Femur (tissue), 1 donor: ENCODE data around the gene DAB2IP.
A peak's percentile ranks its signal among the peaks of the same experiment; 100 is the strongest.

Experiments used
- DNase-seq: peaks from one replicate; pipeline ENCODE4 v3.0.0-alpha.2; 2017

Gene DAB2IP

DNA sequence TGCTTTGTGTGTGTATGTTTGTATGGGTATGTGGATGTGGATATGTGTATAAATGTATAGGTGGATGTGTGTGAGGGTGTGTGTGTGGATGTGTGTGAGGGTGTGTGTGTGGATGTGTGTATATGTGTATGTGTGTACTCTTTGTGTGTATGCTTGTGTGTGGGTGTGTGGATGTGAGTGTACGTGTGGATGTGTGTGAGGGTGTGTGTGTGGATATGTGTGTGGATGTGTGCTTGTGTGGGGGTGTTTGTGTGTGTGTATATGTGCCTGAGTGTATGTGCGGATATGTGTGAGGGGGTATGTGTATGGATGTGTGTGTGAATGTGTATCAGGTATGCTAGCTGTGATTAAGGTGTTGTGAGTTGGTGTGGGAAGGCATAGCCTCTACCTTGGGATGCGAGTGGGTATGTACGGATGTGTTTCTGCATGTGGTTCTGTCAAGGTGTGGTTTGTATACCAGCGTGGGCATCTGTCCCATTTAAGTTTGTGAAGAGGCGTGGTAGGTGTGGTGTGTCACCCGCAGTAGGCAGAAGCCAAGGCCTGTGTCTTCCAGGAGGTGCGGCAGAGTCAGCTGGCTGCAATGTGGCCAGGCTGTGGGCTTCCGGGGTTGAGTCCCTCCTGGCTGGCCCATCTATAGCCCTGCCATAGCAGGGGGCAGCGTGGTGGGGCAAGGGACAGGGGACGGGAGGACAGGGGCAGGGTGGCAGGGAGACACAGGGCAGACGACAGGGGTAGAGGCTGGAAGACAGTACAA, 155.8 kb downstream of the DAB2IP start:
- DNase-seq, result no peak

GRCh38 chr9:121807823-121808278, 156.4 kb downstream of the DAB2IP start:
- peak; percentile 51 for DNase-seq

GRCh38 chr9:121808781-121809180, 157.3 kb downstream of the DAB2IP start:
- DNase-seq, result no peak

GRCh38 chr9:121809356-121810050, 158.1 kb downstream of the DAB2IP start:
- no peak for DNase-seq

- DNase-seq, result no peak
These were observed 159.1 kb downstream of the DAB2IP start for GRCh38 chr9:121810489-121810888.

GRCh38 chr9:121811140-121811539, 159.7 kb downstream of the DAB2IP start:
- no peak for DNase-seq

DNA sequence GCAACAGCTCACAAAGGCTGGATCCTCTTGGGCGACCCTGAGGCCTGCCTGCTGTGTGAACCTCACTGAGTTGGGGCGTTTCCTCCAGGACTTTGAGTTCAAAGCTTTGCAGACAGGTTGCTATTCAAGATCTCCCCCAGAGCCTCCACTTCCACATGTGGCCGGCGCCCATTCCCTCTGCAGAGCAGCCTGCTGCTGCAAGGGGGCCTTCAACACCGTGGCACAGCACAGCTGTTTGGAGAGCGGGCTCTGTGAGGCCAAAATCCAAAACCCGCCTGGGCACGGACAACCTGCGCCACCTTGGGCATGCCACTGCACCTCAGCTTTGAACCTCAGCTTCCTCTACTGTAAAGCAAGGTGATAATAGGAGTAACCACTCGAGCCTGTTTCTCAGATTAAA, 160.3 kb downstream of the DAB2IP start:
- no peak for DNase-seq

DNA sequence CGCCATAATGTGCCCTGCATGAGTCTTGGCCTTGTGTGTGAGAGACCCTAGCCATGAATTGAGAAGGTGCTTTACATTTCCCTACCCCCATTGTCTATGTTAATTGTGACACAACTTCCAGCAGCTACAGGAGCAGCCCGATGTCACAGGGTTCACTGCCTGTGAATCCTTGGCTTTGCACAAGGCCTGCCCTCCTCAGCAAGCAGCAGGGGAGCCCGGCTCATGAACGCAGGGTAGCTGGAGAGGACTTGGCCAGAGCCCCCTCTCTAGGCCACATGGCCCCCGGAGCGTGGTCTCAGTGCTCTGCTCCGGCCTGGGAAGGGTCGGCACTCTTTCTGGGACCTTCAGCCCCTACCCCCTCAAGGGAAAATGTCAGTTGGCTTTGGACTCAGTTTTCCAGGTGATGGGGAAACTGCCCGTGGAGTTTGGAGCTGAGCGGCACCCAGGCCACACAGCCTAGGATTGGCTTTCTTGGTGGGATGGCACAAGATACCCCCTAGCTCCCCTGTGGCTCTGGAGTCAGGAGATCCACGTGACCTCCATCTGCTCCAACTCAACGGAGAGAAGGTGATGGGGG, 160.8 kb downstream of the DAB2IP start:
- no peak for DNase-seq

DNA sequence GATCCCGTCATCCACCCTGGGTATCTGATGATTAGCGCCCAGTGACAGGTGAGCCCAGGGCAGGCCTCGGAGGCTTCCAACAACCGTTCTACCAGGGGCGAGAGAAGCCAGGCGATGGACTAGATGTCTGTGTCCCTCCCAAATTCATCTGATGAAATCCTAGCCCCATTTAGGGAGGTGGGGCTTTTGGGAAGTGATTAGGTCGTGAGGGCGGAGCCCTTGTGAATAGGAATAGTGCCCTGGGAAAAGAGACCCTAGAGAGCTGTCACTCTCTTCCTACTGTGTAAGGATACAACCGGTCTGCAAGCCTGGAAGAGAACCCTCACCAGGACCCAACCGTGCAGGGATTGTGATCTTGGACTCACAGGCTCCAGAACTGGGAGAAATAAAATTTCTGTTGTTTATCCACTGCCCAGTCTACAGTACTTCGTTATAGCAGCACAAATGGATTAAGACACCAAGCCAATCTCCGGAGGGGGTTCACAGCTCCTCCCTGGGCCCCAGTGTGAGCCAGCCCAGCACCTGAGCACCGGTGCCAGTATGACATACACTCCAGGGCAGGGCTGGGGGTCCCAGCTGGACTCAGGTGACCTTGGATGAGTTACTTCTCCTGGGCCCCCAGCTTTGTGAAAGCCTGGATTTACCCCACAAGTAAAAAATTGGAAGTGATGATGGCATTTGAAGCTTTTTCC, 162.2 kb downstream of the DAB2IP start:
- no peak for DNase-seq

- no peak for DNase-seq
These were observed 163.2 kb downstream of the DAB2IP start for GRCh38 chr9:121814594-121814993.

- no peak for DNase-seq
These were observed 163.7 kb downstream of the DAB2IP start for GRCh38 chr9:121815084-121815483.

- no peak for DNase-seq
These were observed 164.4 kb downstream of the DAB2IP start for GRCh38 chr9:121815546-121816448.

DNA sequence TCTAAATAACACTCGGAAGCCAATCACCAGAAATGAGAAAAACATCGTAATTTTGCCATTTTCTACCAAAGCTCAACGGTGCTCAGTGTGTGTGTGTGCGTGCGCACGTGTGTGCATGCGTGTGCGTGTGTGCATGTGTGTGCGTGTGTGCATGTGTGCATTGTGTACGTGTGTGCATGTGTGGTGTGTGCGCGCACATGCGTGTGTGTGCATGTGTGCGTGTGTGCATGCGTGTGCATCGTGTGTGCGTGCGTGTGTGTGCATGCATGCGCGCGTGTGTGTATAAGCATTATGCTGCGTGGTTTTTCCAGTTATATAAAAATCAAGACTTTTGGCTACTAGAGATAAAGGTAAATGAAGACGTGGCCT, 165.0 kb downstream of the DAB2IP start:
- DNase-seq, result no peak

DNA sequence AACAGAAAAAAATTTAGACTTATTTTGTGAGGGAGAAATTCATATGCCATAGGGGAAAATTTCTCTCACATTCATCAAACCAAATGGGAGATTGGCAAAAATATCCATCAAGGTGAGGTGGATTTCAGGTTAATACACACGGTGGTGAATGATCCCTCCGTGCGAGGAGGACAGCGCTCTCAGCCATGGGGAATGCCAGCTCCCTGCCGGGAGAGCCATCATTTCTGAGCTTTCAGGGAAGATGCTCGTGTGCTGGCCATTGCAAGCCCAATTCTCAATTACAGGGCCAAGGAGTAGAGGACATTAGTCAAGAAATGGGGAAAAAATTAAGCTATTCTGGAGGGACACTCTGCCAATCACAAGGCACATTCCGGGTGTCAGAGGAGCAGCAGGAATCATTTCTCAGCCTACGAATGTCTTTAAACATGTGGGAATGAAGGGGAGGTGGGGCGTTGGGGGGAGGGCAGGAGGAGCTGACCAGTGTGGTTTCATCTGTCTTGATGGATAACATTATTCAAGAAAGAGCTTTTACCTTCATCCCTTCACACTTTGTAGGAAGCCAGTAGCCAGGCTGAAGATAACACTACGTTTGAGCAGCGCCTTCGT, 165.5 kb downstream of the DAB2IP start:
- no peak for DNase-seq

DNA sequence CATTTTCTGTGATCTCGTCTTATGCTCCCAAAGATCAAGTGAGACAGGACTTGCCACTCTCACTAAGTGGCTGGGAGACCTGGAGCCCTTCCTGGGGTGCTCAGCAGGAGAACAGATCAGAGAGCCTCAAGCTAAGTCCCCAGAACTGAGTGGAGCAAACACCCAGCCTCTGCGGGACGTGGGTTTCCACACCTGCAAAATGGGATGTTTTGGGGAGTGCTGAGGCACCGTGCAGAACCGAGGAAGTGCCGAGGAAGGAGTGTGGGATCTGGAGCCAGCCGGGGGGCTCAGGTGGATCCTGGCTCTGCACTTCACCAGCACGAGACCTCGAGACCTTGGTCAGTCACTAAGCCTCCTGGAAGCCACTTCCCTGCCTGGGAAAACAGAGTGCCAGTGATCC, 166.0 kb downstream of the DAB2IP start:
- no peak for DNase-seq

GRCh38 chr9:121818016-121818661, 166.7 kb downstream of the DAB2IP start:
- DNase-seq, result no peak

GRCh38 chr9:121818841-121819427, 167.5 kb downstream of the DAB2IP start:
- no peak for DNase-seq

DNA sequence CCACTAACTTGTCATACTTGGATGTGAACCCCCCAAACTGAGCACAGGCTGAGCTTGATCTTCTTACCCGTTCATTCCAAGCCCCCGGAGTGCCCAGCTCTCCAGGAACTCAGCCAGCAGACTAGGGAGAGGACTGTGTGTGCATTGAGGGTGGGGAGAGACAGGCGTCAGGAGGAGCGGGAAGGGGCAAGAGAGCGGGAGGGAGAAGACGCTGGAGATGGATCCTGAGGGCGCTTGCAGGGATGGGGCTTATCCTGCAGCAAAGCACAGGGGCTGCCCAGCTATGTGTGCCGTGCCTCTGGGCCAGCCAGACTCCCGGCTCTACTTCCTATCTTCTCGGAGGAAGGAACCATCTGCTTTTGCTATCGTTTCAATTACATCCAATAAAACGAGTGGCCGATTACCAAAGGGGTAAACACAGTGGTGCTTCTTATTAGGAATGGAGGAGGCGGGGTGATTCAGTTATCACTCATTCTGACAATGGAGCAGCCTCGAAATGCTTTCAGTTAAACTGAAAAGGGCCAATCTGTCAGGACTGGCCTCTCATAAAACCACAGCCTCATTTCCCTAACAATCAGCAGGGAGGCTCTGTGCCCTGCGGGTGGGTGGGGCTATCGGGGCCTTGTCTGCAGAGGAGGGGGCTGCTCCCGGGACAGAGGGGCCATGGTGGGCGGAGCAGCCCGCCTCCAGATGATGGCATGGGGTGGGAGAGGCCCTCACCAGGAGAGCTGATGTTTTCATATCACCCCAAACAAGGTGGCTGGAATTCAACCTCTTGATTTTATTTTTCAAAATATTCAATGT, 168.2 kb downstream of the DAB2IP start:
- no peak for DNase-seq

DNA sequence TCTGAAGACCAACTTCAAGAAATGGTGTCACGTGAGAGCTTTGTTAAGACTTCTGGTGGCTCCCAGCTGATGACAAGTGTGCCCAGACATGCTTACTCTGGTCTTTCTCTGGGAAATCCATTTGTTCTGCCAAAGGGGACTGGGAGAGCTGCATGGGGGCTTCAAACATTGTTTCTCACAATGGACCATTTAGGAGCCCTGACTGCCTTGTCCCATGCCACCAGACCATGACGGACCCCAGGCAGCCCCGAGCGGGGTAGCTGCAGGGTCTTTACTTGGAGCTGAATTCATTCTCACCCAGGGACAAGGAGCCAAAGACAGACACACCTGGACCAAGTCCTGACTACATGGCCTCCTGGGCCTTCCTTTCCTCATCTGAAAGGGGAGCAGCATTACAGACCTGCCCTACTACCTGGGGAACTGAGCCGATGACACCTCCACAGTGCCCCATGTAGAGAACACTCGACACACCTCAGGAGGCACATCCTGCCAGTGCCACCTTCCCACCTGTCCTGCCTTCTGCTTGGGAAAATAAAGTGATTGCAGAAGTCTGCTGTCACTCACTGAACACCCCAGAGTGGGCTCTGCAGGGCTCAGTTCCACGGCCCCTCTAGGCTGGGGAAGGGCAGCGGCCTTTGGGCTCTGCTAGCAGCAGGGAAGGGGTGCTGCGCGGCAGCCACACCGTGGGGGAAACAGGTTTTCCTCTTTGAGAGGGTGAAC, 169.0 kb downstream of the DAB2IP start:
- DNase-seq, result no peak
